Mesothelial cell of epicardium (in vitro differentiated cells): Measurements from ENCODE around the gene CASZ1. TPM values are rescaled to one million over a fixed set of nuclear protein-coding genes. Genes with fewer than 3 reads are reported as not detected.

Source experiments
- DNase-seq, 2 experiments: peaks; one replicate each; pipeline ENCODE4 v3.0.0; 2021; ENCODE audit warnings: low spot score in 2 of 2; ENCODE audit not compliant: unreplicated experiment in 2 of 2
- H3K27ac Mint-ChIP-seq: 2 replicates; pipeline ENCODE4 v1.8.0; 2021; ENCODE audit warnings: mixed read lengths
- H3K27me3 Mint-ChIP-seq: 2 replicates; pipeline ENCODE4 v1.8.0; 2021; ENCODE audit warnings: low read depth, mixed read lengths
- H3K36me3 Mint-ChIP-seq: 2 replicates; pipeline ENCODE4 v1.8.0; 2021; ENCODE audit warnings: mixed read lengths
- H3K4me1 Mint-ChIP-seq: 2 replicates; pipeline ENCODE4 v1.8.0; 2021; ENCODE audit warnings: mixed read lengths
- H3K4me3 Mint-ChIP-seq: 2 replicates; pipeline ENCODE4 v1.8.0; 2021; ENCODE audit warnings: mild to moderate bottlenecking, moderate library complexity, mixed read lengths
- H3K9me3 Mint-ChIP-seq: 2 replicates; pipeline ENCODE4 v1.8.0; 2021; ENCODE audit warnings: mixed read lengths
- CTCF ChIP-seq: fragments of 200-600 bp; sonication (generic); IDR thresholded peaks from one replicate; pipeline ENCODE4 v1.5.0; 2021; ENCODE audit warnings: antibody characterized with exemption; ENCODE audit not compliant: unreplicated experiment
- total RNA-seq: library from RNA; stranded (reverse); gene quantifications from 3 replicates; pipeline ENCODE4 v1.2.1, GENCODE V29; 2021

The CASZ1 gene
- total RNA-seq, 1 donor from 2014 or later: 8.9 TPM

- no peaks in the 10 kb centered on the region for H3K9me3 Mint-ChIP-seq
- DNase-seq: no peak
- peaks cover 7% of the 10 kb centered on the region for H3K4me1 Mint-ChIP-seq
- no peak overlapping the region for H3K4me3 Mint-ChIP-seq
- no peak overlapping the region for H3K27ac Mint-ChIP-seq
- peaks cover 25% of the 10 kb centered on the region for H3K27me3 Mint-ChIP-seq
- TF ChIP-seq CTCF: no peak
- no peaks in the 10 kb centered on the region for H3K36me3 Mint-ChIP-seq
Observed at GRCh38 chr1:10641976-10642375, 154.5 kb downstream of the CASZ1 start.

- no peaks in the 10 kb centered on the region for H3K36me3 Mint-ChIP-seq
- H3K27ac Mint-ChIP-seq: no peak overlapping the region
- peaks cover 7% of the 10 kb centered on the region for H3K4me1 Mint-ChIP-seq
- peaks cover 27% of the 10 kb centered on the region for H3K27me3 Mint-ChIP-seq
- no peak overlapping the region for H3K4me3 Mint-ChIP-seq
- TF ChIP-seq CTCF: no peak
- H3K9me3 Mint-ChIP-seq: no peaks in the 10 kb centered on the region
- DNase-seq: no peak
Observed at GRCh38 chr1:10640843-10641553, 155.4 kb downstream of the CASZ1 start.

GRCh38 chr1:10639775-10640578 lies 156.5 kb downstream of the CASZ1 start:
- peak overlapping the region; percentile 30 for H3K4me3 Mint-ChIP-seq
- H3K36me3 Mint-ChIP-seq: no peaks in the 10 kb centered on the region
- no peak overlapping the region for H3K27ac Mint-ChIP-seq
- DNase-seq: no peak
- H3K4me1 Mint-ChIP-seq: peaks cover 14% of the 10 kb centered on the region
- no peak for TF ChIP-seq CTCF
- H3K9me3 Mint-ChIP-seq: no peaks in the 10 kb centered on the region
- peaks cover 27% of the 10 kb centered on the region for H3K27me3 Mint-ChIP-seq

GRCh38 chr1:10639011-10639774 lies 157.3 kb downstream of the CASZ1 start:
- Mint-ChIP-seq H3K4me3 (peak overlapping the region; percentile 33), H3K36me3 (no peaks in the 10 kb centered on the region), H3K27me3 (peaks cover 27% of the 10 kb centered on the region), H3K27ac (no peak overlapping the region), H3K4me1 (peaks cover 14% of the 10 kb centered on the region), H3K9me3 (no peaks in the 10 kb centered on the region)
- TF ChIP-seq CTCF: no peak
- no peak for DNase-seq

GRCh38 chr1:10638559-10639005 lies 157.9 kb downstream of the CASZ1 start:
- Mint-ChIP-seq H3K4me3 (no peak overlapping the region), H3K27me3 (peaks cover 27% of the 10 kb centered on the region), H3K4me1 (peaks cover 14% of the 10 kb centered on the region), H3K27ac (no peak overlapping the region), H3K9me3 (no peaks in the 10 kb centered on the region), H3K36me3 (no peaks in the 10 kb centered on the region)
- no peak for DNase-seq
- TF ChIP-seq CTCF: no peak
